Kidney (tissue), 14 donors: Measurements from ENCODE around the gene TCF23. TPM values are rescaled to one million over a fixed set of nuclear protein-coding genes. Genes with fewer than 3 reads are reported as not detected.

Experiments
- DNase-seq, 5 donors: peaks; one replicate each; pipeline ENCODE4 v3.0.0-alpha.2; 2013 to 2020
- FAIRE-seq: peaks from 2 replicates; lab custom pipeline; 2012; peaks lifted over from hg19 to GRCh38; lab: Jason Lieb, UNC
- H3K27ac ChIP-seq, 2 donors: one replicate each; pipeline ENCODE4 v1.7.0; 2013; ENCODE audit warnings: low read depth in 2 of 2, low read length in 2 of 2, inconsistent platforms in 1 of 2
- H3K27me3 ChIP-seq: one replicate; pipeline ENCODE4 v1.7.1; 2013; ENCODE audit warnings: low read length, inconsistent platforms; ENCODE audit not compliant: control insufficient read depth, insufficient read depth
- H3K36me3 ChIP-seq, 3 donors: one replicate each; pipeline versions ENCODE4 v1.7.0 to v1.7.1; 2013; ENCODE audit warnings: low read length in 3 of 3, control low read depth in 1 of 3, inconsistent platforms in 1 of 3; ENCODE audit not compliant: insufficient read depth in 3 of 3, control insufficient read depth in 2 of 3
- H3K4me1 ChIP-seq, 3 donors: one replicate each; pipeline versions ENCODE4 v1.7.0 to v1.7.1; 2013; ENCODE audit warnings: low read length in 3 of 3, inconsistent platforms in 1 of 3, low read depth in 1 of 3; ENCODE audit not compliant: control insufficient read depth in 2 of 3, insufficient read depth in 2 of 3
- H3K4me3 ChIP-seq, 3 donors: one replicate each; pipeline versions ENCODE4 v1.7.0 to v1.8.1; 2013; ENCODE audit warnings: low read length in 3 of 3, control low read depth in 1 of 3, inconsistent platforms in 1 of 3
- H3K9ac ChIP-seq, 3 donors: one replicate each; pipeline versions ENCODE4 v1.7.0 to v1.7.1; 2013; ENCODE audit warnings: low read length in 3 of 3, control low read depth in 1 of 3, inconsistent platforms in 1 of 3
- H3K9me3 ChIP-seq, 3 donors: one replicate each; pipeline versions ENCODE4 v1.7.0 to v1.7.1; 2013; ENCODE audit warnings: low read length in 3 of 3, control low read depth in 1 of 3, inconsistent platforms in 1 of 3; ENCODE audit not compliant: control insufficient read depth in 2 of 3, insufficient read depth in 1 of 3
- CTCF ChIP-seq: IDR thresholded peaks from 3 replicates; pipeline ENCODE4 v1.5.1; 2012; ENCODE audit warnings: mild to moderate bottlenecking, moderate library complexity, borderline replicate concordance; ENCODE audit not compliant: insufficient read depth; ENCODE audit errors: extremely low read depth
- intact Hi-C: fragments of 100-400 bp; cut with DNase I; formaldehyde crosslinking; loops from one replicate; pipeline ENCODE4 v1.11.1; 2022
- polyA plus RNA-seq: library from polyadenylated mRNA; stranded (reverse); fragments of 350-450 nt; fragmentation: Illumina TruSeq; extraction: RNeasy Lipid Tissue Mini Kit (QIAGEN cat#74804); gene quantifications from one replicate; pipeline ENCODE4 v1.2.3, GENCODE V29; 2014; ENCODE audit warnings: low read depth, low replicate concordance; ENCODE audit not compliant: insufficient read depth
- total RNA-seq: library from RNA; stranded (reverse); fragmentation: NEBNext Ultra II Directional; extraction: Animal tissue kit (Norgen Biotek cat#: 25700); gene quantifications from one replicate; pipeline ENCODE4 v1.2.1, GENCODE V29; 2021
- donor health status: control.
- donor health status: control.
- donor health status: control.
- donor health status: control.
- donor health status: control.
- donor health status: DM: yes; HTN: yes; CAD: no.
- donor health status: Normal renal cell carcinoma (clear cell type).

TCF23 gene
- total and polyA plus RNA-seq, 2 donors from 2014 or later: 0.38 TPM; not detected in 1

GRCh38 chr2:27135478-27135955, 13.3 kb upstream of the TCF23 start:
- no peak for FAIRE-seq
- H3K4me1 ChIP-seq: peaks cover 0 to 11% (median 7%) of the 10 kb centered on the region in 3 donors
- no peak overlapping the region for H3K4me3 ChIP-seq

GRCh38 chr2:27136751-27137150, 12.1 kb upstream of the TCF23 start:
- intact Hi-C loops: no loop called here
- no peak for TF ChIP-seq CTCF

More at GRCh38 chr2:27135478-27135955, 13.3 kb upstream of the TCF23 start:
- intact Hi-C loops: no loop called here
- no peak overlapping the region for H3K9ac ChIP-seq
- DNase-seq: peak in 1 of 5 donors; percentile 33
- H3K9me3 ChIP-seq: no peaks in the 10 kb centered on the region
- H3K27ac ChIP-seq: no peak overlapping the region
- H3K27me3 ChIP-seq: no peaks in the 10 kb centered on the region
- TF ChIP-seq CTCF: no peak
- peaks cover 2 to 13% (median 6%) of the 10 kb centered on the region in 3 donors for H3K36me3 ChIP-seq

GRCh38 chr2:27137322-27137935, 11.4 kb upstream of the TCF23 start:
- no peak for TF ChIP-seq CTCF
- intact Hi-C loops: no loop called here

More at GRCh38 chr2:27136751-27137150, 12.1 kb upstream of the TCF23 start:
- H3K27me3 ChIP-seq: no peaks in the 10 kb centered on the region
- no peaks in the 10 kb centered on the region for H3K9me3 ChIP-seq
- no peak overlapping the region for H3K4me3 ChIP-seq
- H3K36me3 ChIP-seq: peaks cover under 1 to 2% (median 2%) of the 10 kb centered on the region in 3 donors
- H3K27ac ChIP-seq: no peak overlapping the region
- no peak overlapping the region for H3K9ac ChIP-seq
- H3K4me1 ChIP-seq: peaks cover 0 to 11% (median 7%) of the 10 kb centered on the region in 3 donors
- peak in 1 of 5 donors; percentile 54 for DNase-seq
- FAIRE-seq: no peak

More at GRCh38 chr2:27137322-27137935, 11.4 kb upstream of the TCF23 start:
- Histone ChIP-seq H3K9ac (no peak overlapping the region), H3K27ac (no peak overlapping the region), H3K9me3 (no peaks in the 10 kb centered on the region), H3K4me1 (peaks cover 0 to 11% (median 7%) of the 10 kb centered on the region in 3 donors), H3K27me3 (no peaks in the 10 kb centered on the region), H3K4me3 (no peak overlapping the region), H3K36me3 (no peaks in the 10 kb centered on the region)
- DNase-seq: peak in 1 of 5 donors; percentile 72
- FAIRE-seq: no peak
